ENCODE data around the gene LEFTY2.

DNA sequence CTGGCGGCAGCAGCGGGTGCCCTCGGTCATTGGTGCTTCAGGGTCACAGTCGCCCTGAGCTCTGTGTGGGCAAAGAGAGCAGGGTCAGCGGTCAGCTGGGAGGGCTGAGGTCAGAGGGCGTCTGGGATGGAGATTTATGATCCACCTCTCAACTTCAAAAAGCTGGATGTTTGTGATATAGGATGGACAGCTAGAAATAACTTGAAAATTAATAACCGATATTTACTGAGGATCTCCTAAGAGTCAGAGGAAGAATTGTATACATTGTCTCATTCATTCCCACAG lies 54.0 kb downstream of the LEFTY2 start:
- no peak for TF ChIP-seq EZH2phosphoT487 (IDR thresholded peaks at IDR 0.05; ENCODE audit: low read length)
- no peak for TF ChIP-seq EZH2 (optimal IDR thresholded peaks at IDR 0.05; ENCODE audit: low read depth, low read length)

Data from MM.1S (cell line).